Endothelial cell (in vitro differentiated cells): Measurements from ENCODE around the gene TET1. TPM values are rescaled to one million over a fixed set of nuclear protein-coding genes. Genes with fewer than 3 reads are reported as not detected.
"Not testable (repeated sequence)": the region's sequence is repeated elsewhere in the genome, so short reads cannot be mapped to it uniquely, and the experiment has no call there.

Source experiments
- DNase-seq: peaks from one replicate; pipeline ENCODE4 v3.0.0; 2021; ENCODE audit warnings: low spot score
- H3K27ac Mint-ChIP-seq: one replicate; pipeline ENCODE4 v1.8.0; 2021; ENCODE audit warnings: mixed read lengths, inconsistent platforms; ENCODE audit not compliant: unreplicated experiment
- H3K27me3 Mint-ChIP-seq: one replicate; pipeline ENCODE4 v1.8.0; 2021; ENCODE audit warnings: mild to moderate bottlenecking, moderate library complexity, mixed read lengths, inconsistent platforms; ENCODE audit not compliant: unreplicated experiment
- H3K36me3 Mint-ChIP-seq: one replicate; pipeline ENCODE4 v1.8.0; 2021; ENCODE audit warnings: mild to moderate bottlenecking, low read depth, mixed read lengths, inconsistent platforms; ENCODE audit not compliant: unreplicated experiment
- H3K4me1 Mint-ChIP-seq: one replicate; pipeline ENCODE4 v1.8.0; 2021; ENCODE audit warnings: mild to moderate bottlenecking, mixed read lengths, inconsistent platforms; ENCODE audit not compliant: unreplicated experiment
- H3K4me3 Mint-ChIP-seq: one replicate; pipeline ENCODE4 v1.8.0; 2021; ENCODE audit warnings: mild to moderate bottlenecking, mixed read lengths, inconsistent platforms; ENCODE audit not compliant: unreplicated experiment
- H3K9me3 Mint-ChIP-seq: one replicate; pipeline ENCODE4 v1.8.0; 2021; ENCODE audit warnings: mixed read lengths, inconsistent platforms; ENCODE audit not compliant: unreplicated experiment
- CTCF ChIP-seq: fragments of 200-600 bp; sonication (generic); IDR thresholded peaks from one replicate; pipeline ENCODE4 v1.5.0; 2021; ENCODE audit warnings: antibody characterized with exemption; ENCODE audit not compliant: unreplicated experiment
- long read RNA-seq: library from polyadenylated mRNA; unstranded; transcript quantifications from one replicate; pipeline ENCODE4 v2.0.0, GENCODE V29; 2020; ENCODE audit not compliant: unreplicated experiment
- total RNA-seq: library from RNA; stranded (reverse); fragmentation: NEBNext Ultra II Directional; extraction: Animal tissue kit (Norgen Biotek cat#: 25700); gene quantifications from one replicate; pipeline ENCODE4 v1.2.1, GENCODE V29; 2021; ENCODE audit not compliant: unreplicated experiment

The TET1 gene
- total RNA-seq = 20.3 TPM
- long read RNA-seq, partial matches to known transcripts = 13 of 15 reads
- long read RNA-seq, other reads (novel, unspliced or antisense) = 2 of 15 reads

GRCh38 chr10:68560186-68560942 is at the start of gene TET1:
TSS of gene TET1 (plus strand) at chr10:68560337. CDS start at chr10:68572339, 12,002 bp downstream.
- Mint-ChIP-seq H3K9me3 (no peaks in the 10 kb centered on the region), H3K4me1 (peaks cover 19% of the 10 kb centered on the region)

GRCh38 chr10:68516216-68516615 is 43.9 kb upstream of the TET1 start:
- H3K4me3 Mint-ChIP-seq, H3K36me3 Mint-ChIP-seq, H3K27me3 Mint-ChIP-seq, H3K4me1 Mint-ChIP-seq, H3K9me3 Mint-ChIP-seq, DNase-seq, H3K27ac Mint-ChIP-seq: not testable (repeated sequence)

More at GRCh38 chr10:68560186-68560942, at the start of gene TET1:
- DNase-seq = peak; percentile 79
- Mint-ChIP-seq H3K4me3 (peak within 1 kb of the TSS; percentile 100), H3K36me3 (no peaks in the 10 kb centered on the region), H3K27ac (peak within 1 kb of the TSS; percentile 90), H3K27me3 (peaks cover 7% of the 10 kb centered on the region)
- TF ChIP-seq CTCF = no peak

- no peak for TF ChIP-seq CTCF
- Mint-ChIP-seq H3K36me3 (no peaks in the 10 kb centered on the region), H3K4me3 (no peak overlapping the region), H3K9me3 (no peaks in the 10 kb centered on the region), H3K4me1 (no peaks in the 10 kb centered on the region), H3K27me3 (no peaks in the 10 kb centered on the region), H3K27ac (no peak overlapping the region)
- no peak for DNase-seq
Observed at GRCh38 chr10:68516766-68517165, 43.4 kb upstream of the TET1 start.

GRCh38 chr10:68517188-68517587 is 42.9 kb upstream of the TET1 start:
- H3K36me3 Mint-ChIP-seq = no peaks in the 10 kb centered on the region
- no peaks in the 10 kb centered on the region for H3K27me3 Mint-ChIP-seq
- H3K4me3 Mint-ChIP-seq = no peak overlapping the region
- no peak overlapping the region for H3K27ac Mint-ChIP-seq
- DNase-seq = no peak
- no peak for TF ChIP-seq CTCF
- H3K4me1 Mint-ChIP-seq = no peaks in the 10 kb centered on the region
- H3K9me3 Mint-ChIP-seq = no peaks in the 10 kb centered on the region

- H3K4me3 Mint-ChIP-seq, H3K9me3 Mint-ChIP-seq, H3K36me3 Mint-ChIP-seq, DNase-seq, H3K27ac Mint-ChIP-seq, H3K4me1 Mint-ChIP-seq, H3K27me3 Mint-ChIP-seq: not testable (repeated sequence)
Observed at GRCh38 chr10:68518609-68519008, 41.5 kb upstream of the TET1 start.

GRCh38 chr10:68525490-68526038 is 34.6 kb upstream of the TET1 start:
- H3K27me3 Mint-ChIP-seq = not testable (repeated sequence)

More at GRCh38 chr10:68525490-68526038, 34.6 kb upstream of the TET1 start:
- H3K27ac Mint-ChIP-seq, DNase-seq, H3K36me3 Mint-ChIP-seq, H3K4me1 Mint-ChIP-seq, H3K4me3 Mint-ChIP-seq, H3K9me3 Mint-ChIP-seq: not testable (repeated sequence)
